Effector memory CD4-positive, alpha-beta T cell (primary cell): ENCODE results near the gene HSFX3.
"Not testable (repeated sequence)": the region's sequence is repeated elsewhere in the genome, so short reads cannot be mapped to it uniquely, and the experiment has no call there.

Experiments
- DNase-seq, 3 donors: peaks; one replicate each; pipeline ENCODE4 v3.0.0-alpha.2; 2020
- H3K27ac ChIP-seq: 2 replicates; pipeline ENCODE4 v1.7.0; 2013; ENCODE audit warnings: mild to moderate bottlenecking, low read length, moderate library complexity; ENCODE audit not compliant: insufficient read depth, poor library complexity, severe bottlenecking
- H3K27me3 ChIP-seq: replicated peaks from 2 replicates; pipeline ENCODE4 v1.7.0; 2013; ENCODE audit warnings: mild to moderate bottlenecking, low read length; ENCODE audit not compliant: insufficient read depth, control insufficient read depth, poor library complexity, severe bottlenecking
- H3K36me3 ChIP-seq: 2 replicates; pipeline ENCODE4 v1.7.0; 2013; ENCODE audit warnings: mild to moderate bottlenecking, low read length, moderate library complexity; ENCODE audit not compliant: control insufficient read depth, insufficient read depth
- H3K4me1 ChIP-seq: 2 replicates; pipeline ENCODE4 v1.7.0; 2013; ENCODE audit warnings: low read length, mild to moderate bottlenecking; ENCODE audit not compliant: control insufficient read depth, insufficient read depth, poor library complexity, severe bottlenecking
- H3K4me3 ChIP-seq: 2 replicates; pipeline ENCODE4 v1.7.0; 2013; ENCODE audit warnings: low read length, low read depth, mild to moderate bottlenecking; ENCODE audit not compliant: insufficient read depth, poor library complexity, severe bottlenecking
- H3K9me3 ChIP-seq: 2 replicates; pipeline ENCODE4 v1.7.0; 2013; ENCODE audit warnings: mild to moderate bottlenecking, low read length, moderate library complexity; ENCODE audit not compliant: control insufficient read depth

The HSFX3 gene

GRCh38 chrX:149533999-149534398 is 15.7 kb downstream of the HSFX3 start:
- H3K27me3 ChIP-seq, H3K4me1 ChIP-seq, DNase-seq, H3K9me3 ChIP-seq, H3K36me3 ChIP-seq, H3K4me3 ChIP-seq, H3K27ac ChIP-seq: not testable (repeated sequence)

DNA sequence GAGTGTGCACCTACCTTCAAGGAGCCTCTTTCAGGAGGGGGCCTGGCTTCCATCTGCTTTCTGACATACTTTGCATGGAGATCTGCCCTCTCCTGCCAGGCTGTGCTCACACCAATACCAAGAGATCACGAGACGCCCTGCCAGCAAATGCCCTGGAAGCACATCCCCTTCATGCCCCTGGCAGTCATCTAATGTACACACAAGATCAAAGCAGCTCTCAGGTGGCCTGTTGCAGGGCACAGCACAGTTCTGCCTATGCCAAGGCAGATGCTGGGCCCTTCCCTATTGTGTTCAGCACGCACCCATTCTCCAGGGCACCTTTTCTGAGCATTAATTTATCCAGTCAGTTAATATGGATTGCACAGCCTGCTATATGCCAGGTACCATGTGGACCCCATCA is 16.9 kb downstream of the HSFX3 start:
- not testable (repeated sequence) for H3K4me3 ChIP-seq, H3K9me3 ChIP-seq, DNase-seq, H3K36me3 ChIP-seq, H3K27ac ChIP-seq, H3K27me3 ChIP-seq, H3K4me1 ChIP-seq

- Histone ChIP-seq H3K4me3 (no peak overlapping the region), H3K36me3 (no peaks in the 10 kb centered on the region), H3K27ac (no peak overlapping the region), H3K27me3 (no peaks in the 10 kb centered on the region), H3K4me1 (no peaks in the 10 kb centered on the region), H3K9me3 (no peaks in the 10 kb centered on the region)
- no peak for DNase-seq
Observed at GRCh38 chrX:149531599-149531998, 18.1 kb downstream of the HSFX3 start.

- DNase-seq: no peak
- no peak overlapping the region for H3K27ac ChIP-seq
- no peaks in the 10 kb centered on the region for H3K9me3 ChIP-seq
- H3K4me3 ChIP-seq: no peak overlapping the region
- H3K27me3 ChIP-seq: no peaks in the 10 kb centered on the region
- H3K36me3 ChIP-seq: no peaks in the 10 kb centered on the region
- H3K4me1 ChIP-seq: peaks cover 5% of the 10 kb centered on the region
Observed at GRCh38 chrX:149528381-149528780, 21.3 kb downstream of the HSFX3 start.

GRCh38 chrX:149527705-149528104 is 22.0 kb downstream of the HSFX3 start:
- Histone ChIP-seq H3K4me3 (no peak overlapping the region), H3K9me3 (no peaks in the 10 kb centered on the region), H3K27ac (peak overlapping the region; percentile 18), H3K4me1 (peaks cover 12% of the 10 kb centered on the region), H3K36me3 (no peaks in the 10 kb centered on the region), H3K27me3 (no peaks in the 10 kb centered on the region)
- DNase-seq: no peak

DNA sequence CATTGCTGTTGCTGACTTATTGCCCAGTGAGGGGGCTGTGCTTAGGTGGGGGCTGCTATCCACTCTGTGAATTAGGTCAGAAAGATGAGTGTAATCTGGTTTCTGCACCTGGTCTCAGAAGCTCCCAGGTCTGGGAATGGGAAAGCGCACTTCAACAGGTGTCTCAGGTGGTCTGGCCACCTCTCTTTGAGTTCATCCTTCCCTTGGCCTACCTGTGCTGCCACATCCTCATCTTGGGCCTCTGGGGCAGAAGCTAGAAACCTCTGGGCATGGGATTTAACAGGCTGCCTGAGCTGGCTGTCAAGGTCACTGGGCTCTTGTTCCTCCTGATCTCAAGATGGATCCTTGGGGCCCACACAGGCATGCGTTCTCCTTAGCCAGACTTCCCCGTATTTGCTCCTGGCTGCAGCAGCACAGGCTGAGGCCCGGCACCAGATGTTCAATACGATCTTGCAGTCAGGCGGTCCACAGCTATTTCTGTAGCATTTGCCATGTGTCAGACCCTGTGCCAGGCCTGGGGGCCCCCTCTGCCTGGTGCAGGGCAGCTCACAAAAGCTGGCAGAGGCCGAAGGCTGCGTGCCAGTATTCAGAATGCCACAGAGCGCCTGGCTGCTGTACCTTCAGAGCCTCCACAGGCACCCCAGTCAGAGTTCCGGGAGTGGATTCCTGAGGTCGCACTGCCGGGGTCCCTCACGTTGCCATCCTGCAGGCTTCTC is 23.2 kb downstream of the HSFX3 start:
- not testable (repeated sequence) for H3K36me3 ChIP-seq, DNase-seq, H3K4me3 ChIP-seq, H3K27me3 ChIP-seq, H3K9me3 ChIP-seq
- peaks cover 24% of the 10 kb centered on the region for H3K4me1 ChIP-seq
- H3K27ac ChIP-seq: peak overlapping the region; percentile 84

- peaks cover 27% of the 10 kb centered on the region for H3K4me1 ChIP-seq
- not testable (repeated sequence) for H3K36me3 ChIP-seq, H3K4me3 ChIP-seq, DNase-seq, H3K27me3 ChIP-seq, H3K9me3 ChIP-seq
- H3K27ac ChIP-seq: peak overlapping the region; percentile 84
Observed at GRCh38 chrX:149525903-149526302, 23.8 kb downstream of the HSFX3 start.

GRCh38 chrX:149525389-149525788 is 24.3 kb downstream of the HSFX3 start:
- H3K27ac ChIP-seq: peak overlapping the region; percentile 84

DNA sequence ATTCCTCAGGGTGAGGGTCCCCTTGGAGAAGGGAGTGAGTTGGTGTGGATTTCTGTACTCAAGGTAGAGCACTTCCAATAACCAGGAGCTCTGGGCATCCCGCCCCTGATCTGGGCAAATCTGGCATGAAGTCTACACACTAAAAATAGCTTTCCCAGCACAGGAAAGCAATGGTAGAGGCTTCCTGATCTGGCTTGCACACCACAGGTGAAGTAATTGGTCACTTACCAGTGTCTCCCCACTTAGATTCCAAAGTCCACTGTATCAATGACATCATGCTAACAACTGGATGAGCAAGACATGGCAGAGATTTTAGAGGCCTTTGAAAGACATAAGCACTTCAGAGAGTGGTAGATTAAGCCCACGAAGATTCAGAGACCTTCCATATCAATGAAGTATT is 26.8 kb downstream of the HSFX3 start:
- Histone ChIP-seq H3K4me1 (peaks cover 27% of the 10 kb centered on the region), H3K27ac (no peak overlapping the region)
- no peak for DNase-seq

More at GRCh38 chrX:149525389-149525788, 24.3 kb downstream of the HSFX3 start:
- H3K9me3 ChIP-seq, H3K4me3 ChIP-seq, H3K36me3 ChIP-seq, H3K27me3 ChIP-seq: not testable (repeated sequence)
- DNase-seq: peak; percentile 69 to 72 (median 70)
- peaks cover 27% of the 10 kb centered on the region for H3K4me1 ChIP-seq

DNA sequence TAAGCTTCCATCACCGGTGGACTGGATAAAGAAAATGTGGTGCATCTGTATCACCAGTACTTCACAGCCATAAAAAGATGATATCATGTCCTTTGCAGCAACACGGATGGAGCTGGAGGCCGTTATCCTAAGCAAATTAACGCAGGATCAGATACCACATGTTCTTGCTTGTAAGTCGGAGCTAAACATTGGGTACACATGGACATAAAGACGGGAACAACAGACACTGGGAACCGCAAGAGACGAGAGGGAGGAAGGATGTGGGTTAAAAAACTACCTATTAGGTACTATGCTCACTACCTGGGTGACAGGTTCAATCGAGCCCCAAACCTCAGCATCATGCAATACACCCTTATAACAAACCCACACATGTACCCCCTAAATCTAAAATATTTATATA is 28.3 kb downstream of the HSFX3 start:
- H3K4me1 ChIP-seq: peaks cover 26% of the 10 kb centered on the region
- peak overlapping the region; percentile 45 for H3K27ac ChIP-seq
- peak in 1 of 3 donors; percentile 33 for DNase-seq
- no peaks in the 10 kb centered on the region for H3K9me3 ChIP-seq
- H3K27me3 ChIP-seq: no peaks in the 10 kb centered on the region
- no peaks in the 10 kb centered on the region for H3K36me3 ChIP-seq
- no peak overlapping the region for H3K4me3 ChIP-seq

More for the DNA sequence above, 26.8 kb downstream of the HSFX3 start:
- Histone ChIP-seq H3K4me3 (no peak overlapping the region), H3K27me3 (no peaks in the 10 kb centered on the region), H3K9me3 (no peaks in the 10 kb centered on the region), H3K36me3 (no peaks in the 10 kb centered on the region)
